Adipose tissue (tissue), 3 donors: Measurements from ENCODE around the gene ADD2. TPM values are rescaled to one million over a fixed set of nuclear protein-coding genes. Genes with fewer than 3 reads are reported as not detected.

Source experiments
- H3K27ac ChIP-seq: one replicate; pipeline ENCODE4 v1.5.1; 2013; ENCODE audit warnings: low read depth, low read length
- WGBS, 3 donors: extraction: QIAGEN DNeasy Blood & Tissue Kit; methylation state at CpG; one replicate each; pipeline ENCODE4 v1.1.7; 2013; 5-methylcytosine and 5-hydroxymethylcytosine counted together
- polyA plus RNA-seq, 3 donors: library from polyadenylated mRNA; stranded (reverse); fragments of 200-250 nt; gene quantifications; one replicate each; pipeline ENCODE4 v1.2.3, GENCODE V29; 2013
- donor health status: healthy with polysubstance abuse.
- donor health status: Bipolar disorder and iron deficiency.
- donor health status: healthy.

ADD2 gene
- polyA plus RNA-seq, 3 donors: 0.97 to 1.1 (median 1.0) TPM

DNA sequence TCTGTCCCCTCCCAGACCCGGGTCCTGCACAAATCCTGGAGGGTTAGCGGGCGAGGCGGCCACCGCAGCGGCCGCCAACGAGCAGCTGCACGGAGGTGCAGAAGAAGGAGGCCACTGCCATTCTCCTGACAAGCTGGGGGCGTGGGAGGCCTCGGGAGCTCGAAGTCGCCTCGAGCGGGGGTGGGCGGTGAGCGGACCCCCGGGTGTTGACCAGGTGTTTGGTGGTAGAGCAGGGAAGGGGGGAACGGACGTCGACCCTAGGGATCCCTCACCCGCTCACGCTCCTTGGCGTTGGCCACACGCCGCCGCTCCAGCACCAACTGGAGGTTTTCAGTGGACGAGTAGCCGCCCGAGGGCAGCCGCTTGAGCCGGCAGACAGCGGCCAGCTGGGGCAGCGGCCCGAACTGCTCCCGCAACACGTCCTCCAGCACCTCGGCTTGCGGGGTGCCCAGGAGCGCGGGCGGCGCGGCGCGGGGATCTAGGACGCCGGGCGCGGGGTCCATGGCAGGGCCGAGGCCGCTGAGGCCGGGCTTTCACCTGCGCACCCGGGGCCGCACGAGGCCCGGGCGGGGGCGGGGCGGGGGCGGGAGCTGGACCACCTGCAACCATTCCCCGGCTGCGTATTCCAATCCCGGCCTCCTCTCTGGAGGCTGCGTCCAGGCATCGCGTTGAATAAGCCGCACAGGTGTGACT is 22.3 kb upstream of the ADD2 start, which contains the start of gene FIGLA:
FIGLA (minus strand) TSS at position 508 of the 693 bp plus-strand sequence; CDS start at position 503, 5 bp downstream.
- WGBS, 3 donors: 3 to 4% (median 4%) methylated on average over 64 to 69 of the region's 69 CpGs

GRCh38 chr2:70789304-70790135 is 21.5 kb upstream of the ADD2 start:
- WGBS, 3 donors: 5 to 6% (median 5%) methylated on average over 31 to 33 of the region's 33 CpGs
- H3K27ac ChIP-seq: no peak overlapping the region

More for the DNA sequence above, 22.3 kb upstream of the ADD2 start, which contains the start of gene FIGLA:
- no peak within 1 kb of the TSS for H3K27ac ChIP-seq

- 23 to 24% (median 24%) methylated on average over 7 of the region's 7 CpGs for WGBS, 3 donors
Observed at GRCh38 chr2:70785137-70785911, 17.3 kb upstream of the ADD2 start.

DNA sequence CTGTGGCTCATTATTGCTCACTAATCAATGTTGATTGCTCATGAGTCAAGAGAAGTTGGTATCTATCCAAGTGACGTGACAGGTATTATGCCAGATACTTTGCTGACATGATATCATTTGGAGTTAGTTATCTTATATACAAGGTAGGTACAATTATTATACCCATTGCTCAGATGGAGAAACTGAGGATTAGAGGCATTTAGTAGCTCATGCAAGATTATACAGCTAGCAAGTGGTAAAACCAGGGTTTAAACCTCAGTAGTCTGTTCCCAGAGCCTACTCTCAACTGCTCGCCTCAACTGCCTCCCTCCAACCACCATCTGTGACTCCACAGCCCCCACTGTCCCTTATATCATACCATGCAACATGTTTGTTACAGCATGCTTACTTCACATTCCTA is 16.3 kb upstream of the ADD2 start:
- WGBS, 3 donors: 82 to 95% (median 90%) methylated on average over 2 of the region's 2 CpGs

More at GRCh38 chr2:70785137-70785911, 17.3 kb upstream of the ADD2 start:
- no peak overlapping the region for H3K27ac ChIP-seq

GRCh38 chr2:70779911-70780545 is 12.0 kb upstream of the ADD2 start:
- H3K27ac ChIP-seq: no peak overlapping the region
- WGBS, 3 donors: 64 to 79% (median 76%) methylated on average over 8 of the region's 8 CpGs

More for the DNA sequence above, 16.3 kb upstream of the ADD2 start:
- H3K27ac ChIP-seq: no peak overlapping the region

DNA sequence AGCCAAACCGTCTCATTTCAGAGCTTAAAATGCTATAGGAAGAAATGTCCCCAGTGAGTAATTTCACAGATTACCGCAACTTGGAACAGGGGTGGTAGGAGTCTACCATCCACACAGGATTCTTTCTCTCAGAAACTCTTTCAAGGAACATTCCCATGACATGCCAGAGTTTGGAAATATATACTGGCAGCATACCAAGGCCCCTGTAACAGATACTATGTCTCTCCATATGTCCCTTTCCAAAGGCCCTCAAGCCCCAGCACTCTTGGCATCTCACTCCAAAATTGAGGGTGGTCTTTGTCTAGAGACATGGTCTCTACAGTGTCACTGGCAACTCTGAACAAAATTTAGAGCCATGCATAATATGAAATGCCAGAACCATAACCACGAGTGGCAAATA is 11.5 kb upstream of the ADD2 start:
- 59 to 69% (median 60%) methylated on average over 3 of the region's 3 CpGs for WGBS, 3 donors
- no peak overlapping the region for H3K27ac ChIP-seq

GRCh38 chr2:70778676-70779075 is 10.7 kb upstream of the ADD2 start:
- WGBS, 3 donors: 55 to 80% (median 75%) methylated on average over 1 of the region's 1 CpG
- H3K27ac ChIP-seq: no peak overlapping the region

DNA sequence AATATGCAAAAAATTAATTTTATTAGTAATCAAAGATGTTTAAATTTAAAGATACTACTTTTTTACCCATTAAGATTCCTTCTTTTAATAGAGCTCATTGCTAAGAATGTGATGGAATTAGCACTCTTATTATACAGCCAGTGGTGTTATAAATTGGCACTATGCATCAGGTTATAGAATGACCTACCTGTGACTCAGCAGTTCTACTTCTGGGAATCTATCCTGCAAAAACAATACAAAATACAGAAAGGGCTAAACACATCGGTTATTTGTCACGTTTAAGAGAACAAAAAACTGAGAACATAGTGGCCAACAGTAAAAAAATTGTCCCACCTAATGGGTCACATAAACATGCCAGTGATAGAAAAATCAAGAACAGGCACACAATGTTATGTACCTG is 9.4 kb upstream of the ADD2 start:
- WGBS, 3 donors: 47 to 64% (median 58%) methylated on average over 2 of the region's 2 CpGs
- H3K27ac ChIP-seq: no peak overlapping the region

DNA sequence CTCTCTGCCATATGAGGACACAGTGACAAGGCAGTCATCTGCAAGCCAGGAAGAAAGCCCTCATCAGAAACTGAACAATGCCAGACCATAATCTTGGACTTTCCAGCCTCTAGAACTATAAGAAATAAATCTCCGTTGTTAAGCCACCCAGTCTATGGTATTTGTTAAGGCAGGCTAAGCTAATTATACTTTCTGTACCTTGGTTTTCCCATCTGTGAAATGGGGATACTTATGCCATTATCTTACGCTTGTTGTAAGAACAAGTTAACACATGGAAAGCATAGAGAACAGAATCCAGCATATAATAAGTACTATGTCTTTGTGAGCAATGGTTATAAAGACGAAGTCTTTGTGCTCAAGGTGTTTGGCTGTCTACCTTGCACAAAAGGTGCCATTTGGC is 8.3 kb upstream of the ADD2 start:
- 84 to 96% (median 93%) methylated on average over 3 of the region's 3 CpGs for WGBS, 3 donors
- no peak overlapping the region for H3K27ac ChIP-seq

DNA sequence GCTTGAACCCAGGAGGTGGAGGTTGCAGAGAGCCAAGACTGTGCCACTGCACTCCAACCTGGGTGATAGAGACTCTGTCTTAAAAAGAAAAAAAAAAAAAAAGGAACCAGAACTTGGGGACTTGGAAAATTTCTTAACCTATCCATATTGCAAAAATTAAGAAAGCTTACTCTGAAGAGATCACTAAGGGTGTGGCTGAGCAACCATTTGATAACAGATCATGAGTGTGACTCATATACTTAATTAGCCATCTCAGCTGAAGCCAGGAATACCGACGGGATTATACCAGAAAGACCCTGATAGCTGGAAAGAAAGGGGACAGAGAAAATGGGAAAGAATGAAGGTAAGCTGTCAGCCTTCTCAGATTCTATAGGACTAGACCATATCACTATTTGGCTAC is 7.1 kb upstream of the ADD2 start:
- 50 to 61% (median 51%) methylated on average over 2 of the region's 2 CpGs for WGBS, 3 donors
- no peak overlapping the region for H3K27ac ChIP-seq

DNA sequence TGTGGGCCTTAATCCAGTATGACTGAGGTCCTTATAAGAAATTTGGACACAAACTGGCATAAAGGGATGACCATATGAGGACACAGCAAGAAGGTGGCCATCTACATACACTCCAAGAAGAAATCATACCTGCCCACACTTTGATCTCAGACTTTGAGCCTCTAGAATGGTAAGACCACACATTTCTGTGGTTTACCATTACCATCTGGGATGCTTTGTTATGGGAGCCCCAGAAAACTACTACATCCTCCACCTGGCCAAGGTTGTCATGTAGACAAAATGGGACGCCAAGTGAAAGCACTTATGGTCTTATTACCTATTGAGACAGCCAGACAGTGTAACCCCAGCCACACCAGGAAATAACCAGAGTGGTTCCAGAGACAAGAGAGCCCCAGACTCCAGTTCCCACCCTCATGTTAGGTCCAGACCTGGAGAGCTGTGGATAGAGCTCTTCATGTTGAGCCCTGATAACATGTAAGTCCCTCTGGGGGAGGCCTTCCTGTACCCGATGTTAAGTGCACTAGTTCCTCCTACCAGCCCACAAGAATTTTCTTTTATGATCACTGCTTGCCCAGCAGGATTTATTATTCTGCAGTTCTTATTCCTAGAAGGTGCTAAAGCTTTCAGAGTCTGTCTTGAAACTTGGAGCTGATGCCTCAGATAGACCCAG is 4.6 kb upstream of the ADD2 start:
- no peak overlapping the region for H3K27ac ChIP-seq
- 61 to 88% (median 75%) methylated on average over 2 of the region's 2 CpGs for WGBS, 3 donors

GRCh38 chr2:70771446-70771845 is 3.4 kb upstream of the ADD2 start:
- no peak overlapping the region for H3K27ac ChIP-seq
- 84 to 86% (median 85%) methylated on average over 2 of the region's 2 CpGs for WGBS, 3 donors

DNA sequence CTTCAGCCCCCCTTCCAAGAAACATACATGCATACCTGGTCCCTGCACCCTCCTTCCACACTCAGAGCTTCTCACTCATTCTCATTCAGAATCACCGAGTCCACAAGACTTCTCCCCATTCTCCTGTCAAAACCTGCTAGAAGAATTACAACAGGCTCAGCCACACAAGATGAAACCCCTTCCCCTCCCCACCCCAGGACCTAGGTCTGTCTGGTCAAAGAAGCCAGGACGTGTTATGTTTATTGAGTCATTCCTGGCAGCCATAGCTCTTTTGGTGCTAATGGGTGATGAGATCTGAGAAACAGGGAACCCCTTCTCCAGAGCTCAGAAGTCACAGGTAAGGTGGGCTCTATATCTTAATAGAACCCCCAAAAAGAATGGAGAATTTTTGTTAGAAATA is 1.4 kb upstream of the ADD2 start:
- WGBS, 3 donors: 58 to 74% (median 67%) methylated on average over 2 of the region's 2 CpGs
- H3K27ac ChIP-seq: no peak overlapping the region

- 51 to 62% (median 61%) methylated on average over 7 of the region's 7 CpGs for WGBS, 3 donors
- H3K27ac ChIP-seq: no peak overlapping the region
Observed at GRCh38 chr2:70768590-70769085, 638 bp upstream of the ADD2 start.

GRCh38 chr2:70767079-70767698 is 811 bp downstream of the ADD2 start:
- WGBS, 3 donors: 0 to 1% (median 0%) methylated on average over 33 to 51 of the region's 51 CpGs
- no peak overlapping the region for H3K27ac ChIP-seq

- WGBS, 3 donors: 22 to 27% (median 26%) methylated on average over 7 of the region's 7 CpGs
- no peak overlapping the region for H3K27ac ChIP-seq
Observed at GRCh38 chr2:70766357-70767078, 1.5 kb downstream of the ADD2 start.

DNA sequence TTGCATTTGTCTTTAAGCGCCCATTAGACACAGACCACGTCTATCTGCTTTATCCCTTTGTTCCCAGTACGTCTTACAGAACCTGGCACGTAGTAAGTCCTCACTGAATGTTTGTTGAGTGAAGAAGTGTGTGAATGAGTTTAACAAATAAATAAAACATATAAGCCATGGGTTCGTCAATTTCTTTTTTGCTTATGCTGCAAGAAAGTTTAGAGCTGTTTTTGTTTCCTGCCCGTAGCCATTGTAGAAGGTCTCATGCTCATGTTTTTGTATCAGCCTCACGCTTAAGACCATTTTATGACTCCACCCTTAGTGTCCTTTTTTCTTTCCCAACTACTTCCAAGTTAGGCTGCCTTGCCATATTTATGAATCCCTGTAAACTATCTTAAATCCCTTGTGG is 2.5 kb downstream of the ADD2 start:
- 85 to 91% (median 85%) methylated on average over 7 of the region's 7 CpGs for WGBS, 3 donors
- no peak overlapping the region for H3K27ac ChIP-seq
